Testis (tissue), 2 donors: ENCODE measurements around the gene SDK2.

Experiments used
- CTCF ChIP-seq, 3 experiments: fragments of 450-650 bp in 2 of 3; fragments of 200-600 bp in 1 of 3; sonication (generic) in 1 of 3; IDR thresholded peaks; one replicate each; pipeline ENCODE4 v1.5.1; 2016 to 2019; ENCODE audit warnings: antibody characterized with exemption in 3 of 3, mild to moderate bottlenecking in 2 of 3, moderate library complexity in 1 of 3
- POLR2A ChIP-seq: fragments of 450-650 bp; IDR thresholded peaks from one replicate; pipeline ENCODE4 v1.6.1; 2017; ENCODE audit warnings: antibody characterized with exemption, mild to moderate bottlenecking, moderate library complexity

DNA sequence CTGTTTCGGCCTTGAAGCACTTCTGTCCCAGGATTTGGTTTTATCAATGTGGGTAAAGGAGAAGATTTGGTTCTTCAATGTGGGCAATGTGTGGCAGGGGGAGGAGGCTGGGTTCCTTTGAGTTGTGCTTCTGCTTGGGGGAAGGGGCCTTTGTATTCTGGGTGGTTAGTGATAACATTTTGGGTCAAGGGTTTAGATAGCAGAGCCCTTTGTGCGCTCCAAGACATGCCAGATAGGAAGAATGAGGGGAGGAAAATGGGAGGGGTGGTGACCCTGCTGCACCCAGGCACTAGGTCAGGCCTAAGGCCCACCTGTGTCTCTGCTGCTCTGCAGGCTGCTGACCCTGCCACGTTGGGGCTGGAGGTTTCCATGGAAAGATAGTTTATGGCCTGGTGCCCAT lies 292.5 kb downstream of the SDK2 start:
- TF ChIP-seq CTCF (IDR thresholded peaks at IDR 0.05) (no peak), POLR2A (no peak)
